Measurements from ENCODE around the gene ADARB2.
"Not testable (repeated sequence)": the region's sequence is repeated elsewhere in the genome, so short reads cannot be mapped to it uniquely, and the experiment has no call there.

The ADARB2 gene

GRCh38 chr10:1253523-1254353 lies 483.6 kb downstream of the ADARB2 start:
- H3K4me3 ChIP-seq (ENCODE audit: control insufficient read depth, low read depth, low read length) = no peak overlapping the region
- no peak for DNase-seq (ENCODE audit: low read depth)
- no peak for TF ChIP-seq CTCF (conservative IDR thresholded peaks at IDR 0.05; ENCODE audit: control insufficient read depth, insufficient read depth, low read depth, low read length)

- no peak for DNase-seq (ENCODE audit: low read depth)
- no peak overlapping the region for H3K4me3 ChIP-seq (ENCODE audit: control insufficient read depth, low read depth, low read length)
- no peak for TF ChIP-seq CTCF (conservative IDR thresholded peaks at IDR 0.05; ENCODE audit: control insufficient read depth, insufficient read depth, low read depth, low read length)
Observed at GRCh38 chr10:1251769-1252168, 485.6 kb downstream of the ADARB2 start.

- no peak for DNase-seq (ENCODE audit: low read depth)
- no peak for TF ChIP-seq CTCF (conservative IDR thresholded peaks at IDR 0.05; ENCODE audit: control insufficient read depth, insufficient read depth, low read depth, low read length)
- no peak overlapping the region for H3K4me3 ChIP-seq (ENCODE audit: control insufficient read depth, low read depth, low read length)
Observed at GRCh38 chr10:1249142-1249920, 488.0 kb downstream of the ADARB2 start.

- not testable (repeated sequence) for DNase-seq (ENCODE audit: low read depth)
Observed at GRCh38 chr10:1248262-1248630, 489.1 kb downstream of the ADARB2 start.

GRCh38 chr10:1247598-1248261 lies 489.6 kb downstream of the ADARB2 start:
- no peak for DNase-seq (ENCODE audit: low read depth)
- TF ChIP-seq CTCF (conservative IDR thresholded peaks at IDR 0.05; ENCODE audit: control insufficient read depth, insufficient read depth, low read depth, low read length) = no peak
- H3K4me3 ChIP-seq (ENCODE audit: control insufficient read depth, low read depth, low read length) = no peak overlapping the region

More at GRCh38 chr10:1248262-1248630, 489.1 kb downstream of the ADARB2 start:
- H3K4me3 ChIP-seq (ENCODE audit: control insufficient read depth, low read depth, low read length) = not testable (repeated sequence)

- no peak for TF ChIP-seq CTCF (conservative IDR thresholded peaks at IDR 0.05; ENCODE audit: control insufficient read depth, insufficient read depth, low read depth, low read length)
- DNase-seq (ENCODE audit: low read depth) = no peak
- no peak overlapping the region for H3K4me3 ChIP-seq (ENCODE audit: control insufficient read depth, low read depth, low read length)
Observed at GRCh38 chr10:1244493-1244892, 492.8 kb downstream of the ADARB2 start.

Measured in fibroblast of mammary gland (primary cell).